NCI-H2171 treated with DMSO at 0.1 percent for 48 hours (cell line): Measurements from ENCODE around the gene ENTR1.
"Not testable (repeated sequence)": the region's sequence is repeated elsewhere in the genome, so short reads cannot be mapped to it uniquely, and the experiment has no call there.

Experiments
- DNase-seq: peaks from one replicate; lab custom pipeline; 2025; lab: John Stamatoyannopoulos, UW

ENTR1 gene

GRCh38 chr9:136438548-136439480 is 28.4 kb upstream of the ENTR1 start:
- DNase-seq = peak; percentile 31

- no peak for DNase-seq
Observed at GRCh38 chr9:136437839-136438547, 27.6 kb upstream of the ENTR1 start.

- DNase-seq = no peak
Observed at GRCh38 chr9:136437430-136437829, 27.0 kb upstream of the ENTR1 start.

- DNase-seq = no peak
Observed at GRCh38 chr9:136436055-136436634, 25.7 kb upstream of the ENTR1 start.

- DNase-seq = no peak
Observed at GRCh38 chr9:136434580-136435169, 24.3 kb upstream of the ENTR1 start.

- DNase-seq = no peak
Observed at GRCh38 chr9:136433849-136434579, 23.6 kb upstream of the ENTR1 start.

- DNase-seq = no peak
Observed at GRCh38 chr9:136433043-136433715, 22.8 kb upstream of the ENTR1 start.

- no peak for DNase-seq
Observed at GRCh38 chr9:136432591-136432990, 22.2 kb upstream of the ENTR1 start.

GRCh38 chr9:136431782-136432350 is 21.5 kb upstream of the ENTR1 start:
- DNase-seq = no peak

GRCh38 chr9:136430588-136431234 is 20.3 kb upstream of the ENTR1 start:
- DNase-seq = no peak

GRCh38 chr9:136429683-136430491 is 19.5 kb upstream of the ENTR1 start:
- no peak for DNase-seq

- DNase-seq = no peak
Observed at GRCh38 chr9:136429075-136429628, 18.7 kb upstream of the ENTR1 start.

- DNase-seq = no peak
Observed at GRCh38 chr9:136426787-136427186, 16.4 kb upstream of the ENTR1 start.

GRCh38 chr9:136425367-136425766 is 15.0 kb upstream of the ENTR1 start:
- DNase-seq = not testable (repeated sequence)

- no peak for DNase-seq
Observed at GRCh38 chr9:136424750-136425362, 14.4 kb upstream of the ENTR1 start.

GRCh38 chr9:136423432-136424146 is 13.2 kb upstream of the ENTR1 start:
- no peak for DNase-seq

- DNase-seq = no peak
Observed at GRCh38 chr9:136422876-136423275, 12.5 kb upstream of the ENTR1 start.

- no peak for DNase-seq
Observed at GRCh38 chr9:136421791-136422190, 11.4 kb upstream of the ENTR1 start.
